HepG2 (cell line): ENCODE measurements around the gene HRH3. TPM values are rescaled to one million over a fixed set of nuclear protein-coding genes. Genes with fewer than 3 reads are reported as not detected.

Experiments used
- ATAC-seq: fragments of 200-7000 bp; cut with Tn5 transposase; 3 replicates; pipeline ENCODE4 v1.9.1; 2020; ENCODE audit warnings: mild to moderate bottlenecking, moderate library complexity
- BruUV-seq: library from RNA; stranded (reverse); fragments of 400-500 nt; replicated peaks from 2 replicates; lab custom pipeline; 2021; lab: Mats Ljungman, UMichigan
- CTCF ChIA-PET: fragments of 300-600 bp; formaldehyde crosslinking; extraction: SDS; loops from one replicate; lab custom pipeline; 2021; ENCODE audit warnings: low total read pairs, inconsistent platforms, low intra/inter-chr PET ratio; lab: Yijun Ruan, JAX
- POLR2A ChIA-PET: fragments of 350-600 bp; sonication (Branson Sonifier 250); formaldehyde crosslinking; loops from one replicate; lab custom pipeline; 2020; ENCODE audit warnings: antibody characterized with exemption, inconsistent platforms; lab: Yijun Ruan, JAX
- DNase-seq: peaks from one replicate; pipeline ENCODE4 v3.0.0-alpha.2; 2015; ENCODE audit warnings: low spot score
- FAIRE-seq: peaks from 3 replicates; lab custom pipeline; 2011; peaks lifted over from hg19 to GRCh38; lab: Jason Lieb, UNC
- H2AFZ ChIP-seq: one replicate; pipeline ENCODE4 v1.6.1; 2011; ENCODE audit warnings: low read length, inconsistent platforms
- H3K27ac ChIP-seq: fragments of 300-600 bp; 3 replicates; pipeline ENCODE4 v1.8.0; 2011; ENCODE audit warnings: mixed run types, mild to moderate bottlenecking, mixed read lengths, low read length, inconsistent platforms; ENCODE audit not compliant: insufficient read depth; ENCODE audit errors: extremely low read length
- H3K27me3 ChIP-seq, 2 experiments: fragments of 200-600 bp in 1 of 2; 2 replicates in 1 of 2; 3 replicates in 1 of 2; pipeline versions ENCODE4 v1.6.0 to v1.8.0; 2011; ENCODE audit warnings: low read length in 2 of 2, mild to moderate bottlenecking in 2 of 2, moderate library complexity in 2 of 2, inconsistent platforms in 1 of 2; ENCODE audit not compliant: insufficient read depth in 2 of 2, control insufficient read depth in 1 of 2
- H3K36me3 ChIP-seq, 2 experiments: fragments of 200-600 bp in 1 of 2; replicated peaks in 1 of 2; 2 replicates in 1 of 2; 3 replicates in 1 of 2; pipeline versions ENCODE4 v1.5.1 to v1.8.0; 2011; ENCODE audit warnings: low read length in 2 of 2, inconsistent platforms in 1 of 2; ENCODE audit not compliant: insufficient read depth in 2 of 2, control insufficient read depth in 1 of 2
- H3K4me1 ChIP-seq: 2 replicates; pipeline ENCODE4 v1.5.1; 2012; ENCODE audit warnings: low read length, inconsistent platforms; ENCODE audit not compliant: insufficient read depth
- H3K4me2 ChIP-seq: 2 replicates; pipeline ENCODE4 v1.6.0; 2011; ENCODE audit warnings: low read depth, low read length, inconsistent platforms
- H3K4me3 ChIP-seq, 3 experiments: fragments of 200-600 bp in 1 of 3; sonication (generic), shearing (Covaris generic) in 1 of 3; replicated peaks in 1 of 3; 2 replicates each; pipeline ENCODE4 v1.5.1; 2011 to 2016; ENCODE audit warnings: low read length in 3 of 3, inconsistent platforms in 2 of 3, low read depth in 2 of 3, mild to moderate bottlenecking in 2 of 3, control low read depth in 1 of 3, mixed read lengths in 1 of 3; ENCODE audit not compliant: insufficient read depth in 1 of 3
- H3K79me2 ChIP-seq: one replicate; pipeline ENCODE4 v1.6.1; 2011; ENCODE audit warnings: low read length, inconsistent platforms; ENCODE audit not compliant: insufficient read depth
- H3K9ac ChIP-seq: 2 replicates; pipeline ENCODE4 v1.6.0; 2011; ENCODE audit warnings: mild to moderate bottlenecking, low read depth, low read length, inconsistent platforms; ENCODE audit not compliant: insufficient read depth
- H3K9me3 ChIP-seq: 2 replicates; pipeline ENCODE4 v1.5.1; 2012; ENCODE audit warnings: mild to moderate bottlenecking, low read length
- H4K20me1 ChIP-seq: 2 replicates; pipeline ENCODE4 v1.6.0; 2011; ENCODE audit warnings: inconsistent platforms, mild to moderate bottlenecking, low read length, moderate library complexity; ENCODE audit not compliant: insufficient read depth
- CHD4 ChIP-seq: fragments of 200-600 bp; sonication (generic); IDR thresholded peaks from 2 replicates; pipeline ENCODE4 v1.7.0; 2017; ENCODE audit warnings: mild to moderate bottlenecking, low read length, borderline replicate concordance
- FOXJ3 ChIP-seq: sonication (generic); formaldehyde crosslinking; IDR thresholded peaks from 2 replicates; pipeline ENCODE4 v1.4.0; 2020; ENCODE audit warnings: missing genetic modification reagents, mild to moderate bottlenecking, borderline replicate concordance
- HNF4A ChIP-seq: sonication (generic); formaldehyde crosslinking; IDR thresholded peaks from 2 replicates; pipeline ENCODE4 v1.4.0; 2020; ENCODE audit warnings: missing genetic modification reagents
- KAT2B ChIP-seq: fragments of 150-350 bp; IDR thresholded peaks from 2 replicates; pipeline ENCODE4 v1.6.1; 2014; ENCODE audit warnings: low read depth, low read length, borderline replicate concordance
- MIXL1 ChIP-seq: IDR thresholded peaks from 2 replicates; pipeline ENCODE4 v1.6.1; 2016
- NONO ChIP-seq, 2 experiments: fragments of 450-650 bp in 1 of 2; sonication (generic) in 1 of 2; formaldehyde crosslinking in 1 of 2; IDR thresholded peaks in 1 of 2; conservative IDR thresholded peaks in 1 of 2; 2 replicates each; pipeline versions ENCODE4 v1.6.1 to v1.8.0; 2017 to 2022; ENCODE audit warnings: mild to moderate bottlenecking in 1 of 2, missing genetic modification reagents in 1 of 2, moderate library complexity in 1 of 2
- POGK ChIP-seq: sonication (generic); formaldehyde crosslinking; conservative IDR thresholded peaks from 2 replicates; pipeline ENCODE4 v1.8.0; 2022; ENCODE audit warnings: mild to moderate bottlenecking, moderate library complexity, missing genetic modification reagents
- RXRA ChIP-seq: sonication (generic); formaldehyde crosslinking; IDR thresholded peaks from 2 replicates; pipeline ENCODE4 v1.5.1; 2020; ENCODE audit warnings: missing genetic modification reagents
- TCF7L2 ChIP-seq: IDR thresholded peaks from 2 replicates; pipeline ENCODE4 v1.6.1; 2011; ENCODE audit warnings: mild to moderate bottlenecking, low read depth, low read length, moderate library complexity
- ZC3H13 ChIP-seq: sonication (generic); formaldehyde crosslinking; IDR thresholded peaks from 2 replicates; pipeline ENCODE4 v1.8.1; 2023; ENCODE audit warnings: mild to moderate bottlenecking, missing genetic modification reagents, moderate library complexity
- ZNF253 ChIP-seq: sonication (generic); formaldehyde crosslinking; IDR thresholded peaks from 2 replicates; pipeline ENCODE4 v1.8.0; 2022; ENCODE audit warnings: mild to moderate bottlenecking, missing genetic modification reagents, borderline replicate concordance
- ZNF282 ChIP-seq: fragments of 450-650 bp; IDR thresholded peaks from 2 replicates; pipeline ENCODE4 v1.6.1; 2018; ENCODE audit not compliant: partially characterized antibody
- ZNF883 ChIP-seq: sonication (generic); formaldehyde crosslinking; IDR thresholded peaks from 2 replicates; pipeline ENCODE4 v1.5.1; 2020; ENCODE audit warnings: mild to moderate bottlenecking, missing genetic modification reagents; ENCODE audit errors: not compliant biosample characterization
- ZSCAN20 ChIP-seq: sonication (generic); formaldehyde crosslinking; IDR thresholded peaks from 2 replicates; pipeline ENCODE4 v1.4.0; 2020; ENCODE audit warnings: missing genetic modification reagents, mild to moderate bottlenecking, borderline replicate concordance
- WGBS: methylation state at CpG from one replicate; pipeline ENCODE4 v1.1.6; 2017; ENCODE audit warnings: low lambda C conversion rate; 5-methylcytosine and 5-hydroxymethylcytosine counted together
- in situ Hi-C: cut with HindIII; loops from 2 replicates; pipeline ENCODE4 v1.10.0; 2017; ENCODE audit warnings: low pct_unique_long_range_greater_than_20kb; ENCODE audit not compliant: extremely low pct_ligation_motif_present
- intact Hi-C: fragments of 100-400 bp; cut with micrococcal nuclease; formaldehyde crosslinking; loops from one replicate; pipeline ENCODE4 v1.10.0; 2022; ENCODE audit not compliant: unreplicated experiment
- polyA plus RNA-seq, 8 experiments: library from polyadenylated mRNA; depleted of rRNA in 3 of 8; stranded (reverse) in 7 of 8; unstranded in 1 of 8; fragments of >200 nt; fragmentation: Illumina TruSeq in 4 of 8; extraction: Trizol in 4 of 8; gene quantifications; 2 replicates each; pipeline versions ENCODE4 v1.2.1 to v1.2.3, GENCODE V29; 2011 to 2016; ENCODE audit warnings: low read depth in 4 of 8, missing spikeins in 1 of 8, mixed read lengths in 1 of 8; ENCODE audit not compliant: insufficient read depth in 1 of 8
- total RNA-seq, 5 experiments: library from RNA; depleted of rRNA; stranded (reverse); fragments of >200 nt; fragmentation: Illumina TruSeq; extraction: Trizol; gene quantifications; 2 replicates each; pipeline ENCODE4 v1.2.3, GENCODE V29; 2016; ENCODE audit warnings: low read depth in 1 of 5
- TF ChIP-seq, protein P1 (sequence below): sonication (generic); formaldehyde crosslinking; IDR thresholded peaks from 2 replicates; pipeline ENCODE4 v1.4.0; 2020; ENCODE audit warnings: missing genetic modification reagents
- TF ChIP-seq, protein P2 (sequence below): sonication (generic); formaldehyde crosslinking; IDR thresholded peaks from 2 replicates; pipeline ENCODE4 v1.5.0; 2020; ENCODE audit warnings: mild to moderate bottlenecking, missing genetic modification reagents, borderline replicate concordance

Gene HRH3
- total and polyA plus RNA-seq, 2 of the 13 experiments (the other 11 are each of a cell fraction or from before 2014, with no cell fraction given), result 0.18 TPM; not detected in 1

DNA sequence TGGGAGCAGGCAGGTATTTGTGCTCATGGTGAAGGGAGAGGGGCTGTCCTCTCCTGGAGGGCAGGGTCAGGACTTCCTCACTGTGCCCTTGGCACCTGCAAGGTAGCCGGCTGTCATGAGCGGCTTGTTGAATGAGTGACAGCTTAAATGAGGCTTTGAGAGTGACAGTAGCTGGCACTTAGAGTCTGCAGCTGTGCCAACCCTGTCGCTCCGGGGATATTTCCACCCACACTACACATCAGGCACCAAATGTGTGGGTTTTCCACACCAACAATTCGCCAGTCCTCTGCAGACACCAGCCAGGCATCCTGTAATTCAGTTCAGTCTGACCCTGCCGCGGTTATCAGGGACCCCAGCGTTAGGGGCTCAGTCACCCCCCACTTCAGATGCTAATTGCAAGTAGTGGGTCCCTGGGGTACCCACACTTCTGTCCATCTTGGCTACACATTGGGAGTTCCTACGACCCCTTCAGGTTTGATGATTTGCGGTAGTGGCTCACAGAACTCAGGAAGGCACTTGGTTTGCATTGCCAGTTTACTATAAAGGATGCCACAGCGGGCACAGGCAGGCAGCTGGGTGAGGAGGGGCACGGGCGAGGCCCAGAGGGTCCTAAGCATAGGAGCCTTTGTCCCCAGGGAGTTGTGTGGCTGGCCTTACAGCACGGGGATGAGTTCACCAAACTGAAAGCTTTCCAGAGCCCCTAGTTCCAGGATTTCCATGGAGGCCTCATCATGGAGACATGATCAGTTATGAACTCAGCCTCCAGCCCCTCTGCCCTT, 28.1 kb downstream of the HRH3 start:
- intact Hi-C loops, result no loop called here
- Histone ChIP-seq H3K27me3 (no peaks in the 10 kb centered on the region), H3K9ac (no peak overlapping the region), H3K36me3 (peaks cover 24 to 41% of the 10 kb centered on the region in 2 experiments), H3K9me3 (no peaks in the 10 kb centered on the region), H3K27ac (no peak overlapping the region), H4K20me1 (no peaks in the 10 kb centered on the region), H3K4me1 (peaks cover 8% of the 10 kb centered on the region), H2AFZ (no peak overlapping the region), H3K79me2 (peaks cover 33% of the 10 kb centered on the region), H3K4me2 (no peak overlapping the region), H3K4me3 (no peak overlapping the region)
- ChIA-PET CTCF (no interaction called here), POLR2A (no interaction called here)
- FAIRE-seq, result no peak
- in situ Hi-C loops, result no loop called here
- no TSS peak for BruUV-seq
- no peak for DNase-seq
- TF ChIP-seq ZNF253 (no peak), MIXL1 (CRISPR knock-in tag) (no peak), RXRA (CRISPR knock-in tag) (no peak), FOXJ3 (CRISPR knock-in tag) (no peak), ZNF883 (CRISPR knock-in tag) (no peak), KAT2B (no peak), CHD4 (no peak), NONO (IDR thresholded peaks at IDR 0.05) (no peak), NONO (CRISPR knock-in tag; conservative IDR thresholded peaks at IDR 0.05) (no peak), TCF7L2 (no peak), POGK (no peak), ZNF282 (no peak), ZC3H13 (CRISPR knock-in tag) (no peak), HNF4A (CRISPR knock-in tag) (no peak), ZSCAN20 (CRISPR knock-in tag) (no peak)
- TF ChIP-seq, protein P1, sequence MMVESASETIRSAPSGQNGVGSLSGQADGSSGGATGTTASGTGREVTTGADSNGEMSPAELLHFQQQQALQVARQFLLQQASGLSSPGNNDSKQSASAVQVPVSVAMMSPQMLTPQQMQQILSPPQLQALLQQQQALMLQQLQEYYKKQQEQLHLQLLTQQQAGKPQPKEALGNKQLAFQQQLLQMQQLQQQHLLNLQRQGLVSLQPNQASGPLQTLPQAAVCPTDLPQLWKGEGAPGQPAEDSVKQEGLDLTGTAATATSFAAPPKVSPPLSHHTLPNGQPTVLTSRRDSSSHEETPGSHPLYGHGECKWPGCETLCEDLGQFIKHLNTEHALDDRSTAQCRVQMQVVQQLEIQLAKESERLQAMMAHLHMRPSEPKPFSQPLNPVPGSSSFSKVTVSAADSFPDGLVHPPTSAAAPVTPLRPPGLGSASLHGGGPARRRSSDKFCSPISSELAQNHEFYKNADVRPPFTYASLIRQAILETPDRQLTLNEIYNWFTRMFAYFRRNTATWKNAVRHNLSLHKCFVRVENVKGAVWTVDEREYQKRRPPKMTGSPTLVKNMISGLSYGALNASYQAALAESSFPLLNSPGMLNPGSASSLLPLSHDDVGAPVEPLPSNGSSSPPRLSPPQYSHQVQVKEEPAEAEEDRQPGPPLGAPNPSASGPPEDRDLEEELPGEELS (CRISPR knock-in tag), result no peak
- TF ChIP-seq, protein P2, sequence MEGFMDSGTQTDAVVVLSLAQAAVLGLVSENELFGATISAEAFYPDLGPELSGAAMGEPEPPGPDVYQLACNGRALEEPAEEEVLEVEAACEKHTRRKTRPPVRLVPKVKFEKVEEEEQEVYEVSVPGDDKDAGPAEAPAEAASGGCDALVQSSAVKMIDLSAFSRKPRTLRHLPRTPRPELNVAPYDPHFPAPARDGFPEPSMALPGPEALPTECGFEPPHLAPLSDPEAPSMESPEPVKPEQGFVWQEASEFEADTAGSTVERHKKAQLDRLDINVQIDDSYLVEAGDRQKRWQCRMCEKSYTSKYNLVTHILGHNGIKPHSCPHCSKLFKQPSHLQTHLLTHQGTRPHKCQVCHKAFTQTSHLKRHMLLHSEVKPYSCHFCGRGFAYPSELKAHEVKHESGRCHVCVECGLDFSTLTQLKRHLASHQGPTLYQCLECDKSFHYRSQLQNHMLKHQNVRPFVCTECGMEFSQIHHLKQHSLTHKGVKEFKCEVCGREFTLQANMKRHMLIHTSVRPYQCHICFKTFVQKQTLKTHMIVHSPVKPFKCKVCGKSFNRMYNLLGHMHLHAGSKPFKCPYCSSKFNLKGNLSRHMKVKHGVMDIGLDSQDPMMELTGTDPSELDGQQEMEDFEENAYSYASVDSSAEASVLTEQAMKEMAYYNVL (CRISPR knock-in tag), result no peak
- peak; percentile 36; the same call in 2 of the 3 replicates for ATAC-seq
- WGBS, result 94% methylated on average over 13 of the region's 14 CpGs
